ENCODE data around the gene PPEF1. TPM values are rescaled to one million over a fixed set of nuclear protein-coding genes. Genes with fewer than 3 reads are reported as not detected.

The PPEF1 gene
- total and polyA plus RNA-seq, 2 of the 4 experiments (the other 2 are of a cell fraction) = not detected

DNA sequence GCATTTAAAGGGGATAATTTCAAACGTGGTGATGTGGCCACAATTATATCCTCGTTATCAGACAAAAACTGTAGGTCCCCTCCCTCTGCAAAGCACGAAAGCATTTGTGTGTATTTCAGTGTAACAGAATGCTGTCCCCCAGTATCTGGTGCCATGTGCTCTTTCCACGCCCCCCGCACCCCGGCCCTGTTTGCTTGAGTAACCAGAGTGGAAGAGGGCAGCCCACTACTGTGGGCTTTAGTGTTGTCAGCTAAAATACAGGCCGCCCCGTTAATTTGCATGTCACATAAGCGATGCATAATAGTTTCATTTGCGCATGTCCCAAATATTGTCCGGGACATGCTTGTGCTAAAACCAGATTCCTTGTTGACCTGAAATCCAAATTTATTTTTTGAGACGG, 166.4 kb downstream of the PPEF1 start:
- intact Hi-C loops (cut with micrococcal nuclease) (no loop called here), dilution Hi-C loops (cut with HindIII; ENCODE audit: low sequenced_read_pairs, unreplicated experiment) (no loop called here)
- BruUV-seq (replicated peaks) = no TSS peak

More for the DNA sequence above, 166.4 kb downstream of the PPEF1 start:
- Histone ChIP-seq H3K79me1 (ENCODE audit: low read depth in 1 of 2, low read length in 2 of 2) (no peaks in the 10 kb centered on the region), H2BK5ac (ENCODE audit: low read depth, low read length, poor library complexity, severe bottlenecking) (no peak overlapping the region), H4K91ac (ENCODE audit: insufficient read depth, low read depth, low read length) (no peak overlapping the region), H2AK5ac (ENCODE audit: low read depth, low read length) (no peak overlapping the region), H3K9me1 (ENCODE audit: insufficient read depth, low read length) (no peaks in the 10 kb centered on the region), H3K23ac (ENCODE audit: low read depth, low read length) (no peak overlapping the region), H3K9ac (ENCODE audit: low read depth, low read length) (no peak overlapping the region), H3K4me3 (ENCODE audit: insufficient read depth, low read depth, low read length) (no peak overlapping the region), H4K8ac (ENCODE audit: low read depth in 2 of 2, low read length in 2 of 2) (no peak overlapping the region), H3K27me3 (ENCODE audit: control insufficient read depth, insufficient read depth, low read length) (no peaks in the 10 kb centered on the region; the same call in 1 of the 2 replicates), H4K20me1 (ENCODE audit: insufficient read depth, low read length) (no peaks in the 10 kb centered on the region), H3K56ac (ENCODE audit: extremely low read depth, insufficient read depth, low read length) (no peak overlapping the region), H4K5ac (ENCODE audit: low read depth, low read length) (no peak overlapping the region), H3K27ac (ENCODE audit: insufficient read depth, low read length) (no peak overlapping the region), H2AK9ac (replicated peaks; ENCODE audit: low read depth, low read length, poor library complexity) (no peak overlapping the region), H2BK20ac (ENCODE audit: low read depth, low read length) (no peak overlapping the region), H2AFZ (replicated peaks; ENCODE audit: low read length, poor library complexity) (no peak overlapping the region), H2BK120ac (ENCODE audit: low read depth, low read length) (no peak overlapping the region), H3K36me3 (ENCODE audit: control insufficient read depth, insufficient read depth, low read length) (no peaks in the 10 kb centered on the region), H3K9me3 (ENCODE audit: control insufficient read depth, insufficient read depth, low read length) (0 out of 2 replicates have a peak, but pooled peaks cover 2% of the 10 kb centered on the region), H3K18ac (ENCODE audit: low read depth, low read length) (no peak overlapping the region), H3K4ac (ENCODE audit: low read depth, low read length) (no peak overlapping the region), H2BK15ac (ENCODE audit: low read depth, low read length) (no peak overlapping the region), H3K14ac (replicated peaks; ENCODE audit: low read depth, low read length) (no peak overlapping the region), H3K4me1 (ENCODE audit: control insufficient read depth, insufficient read depth, low read length) (peaks cover 2% of the 10 kb centered on the region; the same call in 1 of the 2 replicates), H3K4me2 (ENCODE audit: low read depth, low read length) (no peak overlapping the region)
- ChIA-PET CTCF (interaction anchor here (0.7 kb wide), 1 partner anchor 106 kb away, joined by 3 read pairs; no protein-coding TSS in a partner anchor), POLR2A (ENCODE audit: unreplicated experiment) (no interaction called here)
- no peak for DNase-seq
- 81% methylated on average over 6 of the region's 12 CpGs; no CpG with 5 or more reads in 1 of the 2 experiments for WGBS, 2 experiments (ENCODE audit: extremely low coverage in 2 of 2, insufficient read length in 1 of 2)
- ATAC-seq (ENCODE audit: low read depth) = no peak
- in situ Hi-C loops (cut with MboI; ENCODE audit: low sequenced_read_pairs) = no loop called here
- TF ChIP-seq, protein P1, sequence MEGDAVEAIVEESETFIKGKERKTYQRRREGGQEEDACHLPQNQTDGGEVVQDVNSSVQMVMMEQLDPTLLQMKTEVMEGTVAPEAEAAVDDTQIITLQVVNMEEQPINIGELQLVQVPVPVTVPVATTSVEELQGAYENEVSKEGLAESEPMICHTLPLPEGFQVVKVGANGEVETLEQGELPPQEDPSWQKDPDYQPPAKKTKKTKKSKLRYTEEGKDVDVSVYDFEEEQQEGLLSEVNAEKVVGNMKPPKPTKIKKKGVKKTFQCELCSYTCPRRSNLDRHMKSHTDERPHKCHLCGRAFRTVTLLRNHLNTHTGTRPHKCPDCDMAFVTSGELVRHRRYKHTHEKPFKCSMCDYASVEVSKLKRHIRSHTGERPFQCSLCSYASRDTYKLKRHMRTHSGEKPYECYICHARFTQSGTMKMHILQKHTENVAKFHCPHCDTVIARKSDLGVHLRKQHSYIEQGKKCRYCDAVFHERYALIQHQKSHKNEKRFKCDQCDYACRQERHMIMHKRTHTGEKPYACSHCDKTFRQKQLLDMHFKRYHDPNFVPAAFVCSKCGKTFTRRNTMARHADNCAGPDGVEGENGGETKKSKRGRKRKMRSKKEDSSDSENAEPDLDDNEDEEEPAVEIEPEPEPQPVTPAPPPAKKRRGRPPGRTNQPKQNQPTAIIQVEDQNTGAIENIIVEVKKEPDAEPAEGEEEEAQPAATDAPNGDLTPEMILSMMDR (conservative IDR thresholded peaks at IDR 0.05; ENCODE audit: low read depth, low read length) = no peak
- no peak for TF ChIP-seq MAZ (IDR thresholded peaks at IDR 0.05; ENCODE audit: borderline replicate concordance, low read depth, low read length)
- TF ChIP-seq, protein P2, sequence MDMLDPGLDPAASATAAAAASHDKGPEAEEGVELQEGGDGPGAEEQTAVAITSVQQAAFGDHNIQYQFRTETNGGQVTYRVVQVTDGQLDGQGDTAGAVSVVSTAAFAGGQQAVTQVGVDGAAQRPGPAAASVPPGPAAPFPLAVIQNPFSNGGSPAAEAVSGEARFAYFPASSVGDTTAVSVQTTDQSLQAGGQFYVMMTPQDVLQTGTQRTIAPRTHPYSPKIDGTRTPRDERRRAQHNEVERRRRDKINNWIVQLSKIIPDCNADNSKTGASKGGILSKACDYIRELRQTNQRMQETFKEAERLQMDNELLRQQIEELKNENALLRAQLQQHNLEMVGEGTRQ (IDR thresholded peaks at IDR 0.05; ENCODE audit: low read depth, low read length) = no peak
- TF ChIP-seq CEBPB (IDR thresholded peaks at IDR 0.05; ENCODE audit: low read depth, low read length) = no peak
- TF ChIP-seq SMC3 (IDR thresholded peaks at IDR 0.05; ENCODE audit: low read depth, low read length) = no peak
- TF ChIP-seq MAFK (IDR thresholded peaks at IDR 0.05; ENCODE audit: low read depth, low read length) = no peak
- TF ChIP-seq POLR2A (IDR thresholded peaks at IDR 0.05; ENCODE audit: low read depth, low read length) = no peak
- TF ChIP-seq CHD1 (IDR thresholded peaks at IDR 0.05; ENCODE audit: low read depth, low read length) = no peak
- TF ChIP-seq RAD21 (IDR thresholded peaks at IDR 0.05; ENCODE audit: low read length) = no peak
